IPS DF 6.9 (cell line): ENCODE measurements around the gene SLC16A5.
"Not testable (repeated sequence)": the region's sequence is repeated elsewhere in the genome, so short reads cannot be mapped to it uniquely, and the experiment has no call there.

Experiments used
- DNase-seq: peaks from one replicate; pipeline ENCODE4 v3.0.0-alpha.2; 2013; ENCODE audit warnings: low read depth, low spot score
- H3K27ac ChIP-seq: one replicate; pipeline ENCODE4 v1.5.1; 2013; ENCODE audit warnings: low read length, control low read depth
- H3K27me3 ChIP-seq: 2 replicates; pipeline ENCODE4 v1.6.1; 2013; ENCODE audit warnings: mild to moderate bottlenecking, low read length; ENCODE audit not compliant: control insufficient read depth, insufficient read depth
- H3K36me3 ChIP-seq: 2 replicates; pipeline ENCODE4 v1.6.1; 2013; ENCODE audit warnings: low read length; ENCODE audit not compliant: control insufficient read depth, insufficient read depth
- H3K4me1 ChIP-seq: 2 replicates; pipeline ENCODE4 v1.6.1; 2013; ENCODE audit warnings: low read length; ENCODE audit not compliant: control insufficient read depth, insufficient read depth
- H3K4me3 ChIP-seq: 2 replicates; pipeline ENCODE4 v1.5.1; 2013; ENCODE audit warnings: mild to moderate bottlenecking, low read length
- H3K9me3 ChIP-seq: 2 replicates; pipeline ENCODE4 v1.6.1; 2013; ENCODE audit warnings: low read length, inconsistent platforms; ENCODE audit not compliant: control insufficient read depth, insufficient read depth
- WGBS: extraction: QIAGEN DNeasy Blood & Tissue Kit; methylation state at CpG from one replicate; pipeline ENCODE4 v1.1.7; 2013; ENCODE audit warnings: mixed read lengths, missing lambda C conversion rate; ENCODE audit not compliant: insufficient read length, insufficient coverage; 5-methylcytosine and 5-hydroxymethylcytosine counted together

SLC16A5 gene

GRCh38 chr17:75064040-75064439 is 23.7 kb upstream of the SLC16A5 start:
- Histone ChIP-seq H3K27ac (no peak overlapping the region), H3K27me3 (no peaks in the 10 kb centered on the region), H3K9me3 (no peaks in the 10 kb centered on the region), H3K4me1 (no peaks in the 10 kb centered on the region), H3K4me3 (no peak overlapping the region), H3K36me3 (peaks cover 21% of the 10 kb centered on the region)
- DNase-seq, result no peak
- no CpG with 5 or more reads among the region's 11 CpGs for WGBS

DNA sequence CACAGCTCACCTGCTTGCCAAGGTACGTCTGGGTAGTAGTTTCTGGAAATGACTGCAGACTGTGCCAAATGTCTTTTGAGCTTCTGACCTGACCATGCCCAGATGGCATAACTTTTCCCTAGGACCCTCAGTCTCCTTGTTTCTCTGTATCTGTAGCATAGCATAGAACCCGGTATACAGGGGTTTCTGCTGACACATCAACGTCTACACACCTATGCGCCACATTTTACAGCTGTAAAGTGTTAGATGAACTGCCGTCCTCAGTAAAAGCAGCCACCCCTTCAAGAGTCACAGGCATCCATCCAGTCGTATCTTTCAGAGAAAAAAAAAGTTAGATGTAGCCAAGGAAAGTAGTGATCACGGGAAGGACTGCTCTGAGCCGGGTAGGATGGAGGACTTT is 23.3 kb upstream of the SLC16A5 start:
- Histone ChIP-seq H3K9me3 (no peaks in the 10 kb centered on the region), H3K36me3 (peaks cover 19% of the 10 kb centered on the region), H3K4me1 (no peaks in the 10 kb centered on the region), H3K27ac (no peak overlapping the region), H3K4me3 (no peak overlapping the region), H3K27me3 (no peaks in the 10 kb centered on the region)
- no CpG with 5 or more reads among the region's 8 CpGs for WGBS
- no peak for DNase-seq

DNA sequence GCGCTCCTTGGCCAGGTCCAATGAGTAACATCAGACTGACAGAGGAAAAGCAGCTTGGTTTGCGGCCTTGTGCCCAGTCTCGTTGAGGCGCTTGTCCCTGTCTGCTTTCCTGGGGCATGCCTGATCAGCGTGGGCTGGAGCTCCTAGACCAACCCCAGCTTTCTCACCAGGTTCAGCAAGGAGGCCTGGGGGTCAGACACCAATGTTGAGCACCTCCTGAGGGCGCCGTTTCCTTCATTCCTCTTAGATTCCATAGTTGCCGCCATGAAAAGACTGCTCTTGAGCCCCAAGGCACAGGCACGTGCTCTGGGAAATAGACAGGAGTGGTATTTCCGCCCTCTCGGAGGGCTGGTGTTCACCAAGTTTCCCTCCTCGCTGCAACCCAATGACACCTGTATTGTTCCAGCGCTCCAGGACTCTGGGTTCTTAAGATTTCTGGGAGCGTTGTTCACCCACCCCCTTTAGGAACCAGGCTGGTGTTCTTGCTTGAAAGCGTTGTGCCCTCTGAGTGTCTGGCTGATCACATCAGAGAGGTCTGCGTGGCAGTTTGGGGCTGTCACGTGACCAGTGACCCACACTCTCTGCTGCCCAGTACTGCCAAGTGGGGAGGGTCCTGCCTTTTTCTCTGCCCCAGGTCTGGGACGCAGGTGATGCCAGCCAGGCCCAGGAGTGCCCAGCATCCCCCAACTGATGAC is 22.7 kb upstream of the SLC16A5 start:
- DNase-seq, result no peak
- no peaks in the 10 kb centered on the region for H3K4me1 ChIP-seq
- no CpG with 5 or more reads among the region's 18 CpGs for WGBS
- H3K27me3 ChIP-seq, result no peaks in the 10 kb centered on the region
- H3K27ac ChIP-seq, result no peak overlapping the region
- H3K9me3 ChIP-seq, result no peaks in the 10 kb centered on the region
- H3K36me3 ChIP-seq, result peaks cover 16% of the 10 kb centered on the region
- no peak overlapping the region for H3K4me3 ChIP-seq

- no CpG with 5 or more reads among the region's 6 CpGs for WGBS
- Histone ChIP-seq H3K27ac (no peak overlapping the region), H3K36me3 (peaks cover 12% of the 10 kb centered on the region), H3K27me3 (no peaks in the 10 kb centered on the region), H3K4me1 (no peaks in the 10 kb centered on the region), H3K4me3 (no peak overlapping the region), H3K9me3 (no peaks in the 10 kb centered on the region)
- DNase-seq, result no peak
These were observed 22.1 kb upstream of the SLC16A5 start for GRCh38 chr17:75065562-75066151.

DNA sequence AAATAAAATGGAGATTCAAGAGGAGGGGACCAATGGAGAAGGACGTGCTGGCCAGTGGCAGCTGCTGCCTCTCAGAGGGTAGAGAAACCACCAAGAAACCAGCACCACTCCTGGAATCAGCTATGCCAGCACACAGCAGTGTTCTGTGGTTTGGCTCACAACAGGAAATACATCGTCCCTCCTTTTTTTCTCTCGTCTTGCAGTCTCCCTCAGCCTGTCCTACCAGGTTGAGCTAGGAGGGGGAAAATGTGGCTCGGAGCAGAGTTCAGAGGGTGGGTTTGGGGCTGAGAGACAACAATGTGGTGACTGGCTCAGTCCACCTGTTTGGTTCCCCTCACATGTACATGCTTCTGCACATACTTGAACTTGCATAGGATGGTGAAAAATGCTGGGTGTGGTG is 19.9 kb upstream of the SLC16A5 start:
- Histone ChIP-seq H3K36me3 (peaks cover 8% of the 10 kb centered on the region), H3K9me3 (no peaks in the 10 kb centered on the region), H3K4me1 (no peaks in the 10 kb centered on the region), H3K27me3 (no peaks in the 10 kb centered on the region), H3K27ac (no peak overlapping the region), H3K4me3 (no peak overlapping the region)
- no CpG with 5 or more reads among the region's 4 CpGs for WGBS
- DNase-seq, result no peak

DNA sequence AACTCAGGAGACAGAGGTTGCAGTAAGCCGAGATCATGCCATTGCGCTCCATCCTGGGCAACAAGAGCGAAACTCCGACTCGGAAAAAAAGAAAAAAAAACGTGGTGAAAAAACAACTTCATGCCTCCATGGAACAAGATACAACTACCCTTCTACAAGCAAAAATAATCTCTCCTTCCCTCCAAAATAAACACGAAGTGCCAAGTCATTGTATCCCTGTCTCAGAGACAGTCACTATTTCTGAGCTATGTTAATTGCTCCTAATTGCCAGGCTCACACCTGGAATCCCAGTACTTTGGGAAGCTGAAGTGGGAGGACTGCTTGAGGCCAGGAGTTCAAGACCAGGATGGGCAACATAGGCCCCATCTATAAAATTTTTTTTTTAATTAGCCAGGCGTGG is 19.0 kb upstream of the SLC16A5 start:
- WGBS, result no CpG with 5 or more reads among the region's 8 CpGs
- Histone ChIP-seq H3K27me3 (no peaks in the 10 kb centered on the region), H3K36me3 (no peaks in the 10 kb centered on the region; the same call in 1 of the 2 replicates), H3K4me1 (no peaks in the 10 kb centered on the region), H3K9me3 (no peaks in the 10 kb centered on the region), H3K27ac (no peak overlapping the region), H3K4me3 (no peak overlapping the region)
- no peak for DNase-seq

DNA sequence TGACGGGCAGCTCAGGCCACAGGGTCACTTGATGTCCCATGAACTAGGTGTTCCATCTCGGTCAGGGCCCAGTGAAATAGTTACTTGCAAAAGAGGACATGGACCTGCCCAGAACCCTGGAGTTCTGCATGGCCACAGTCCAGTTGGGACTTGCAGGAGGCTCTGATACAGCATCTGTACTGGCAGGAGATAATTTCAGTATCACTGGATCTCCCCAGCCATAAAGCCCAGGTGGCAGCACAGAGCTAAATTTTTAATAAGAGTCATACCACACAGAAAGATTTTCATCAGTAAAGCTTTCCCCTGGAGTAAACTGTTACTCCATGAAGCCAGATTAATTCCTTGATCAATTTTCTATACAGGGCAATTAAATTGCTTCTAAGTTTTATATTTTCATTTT is 18.0 kb upstream of the SLC16A5 start:
- Histone ChIP-seq H3K4me3 (no peak overlapping the region), H3K4me1 (no peaks in the 10 kb centered on the region), H3K27me3 (no peaks in the 10 kb centered on the region), H3K36me3 (no peaks in the 10 kb centered on the region), H3K9me3 (no peaks in the 10 kb centered on the region), H3K27ac (no peak overlapping the region)
- no CpG with 5 or more reads among the region's 2 CpGs for WGBS
- DNase-seq, result no peak

GRCh38 chr17:75071478-75072271 is 16.1 kb upstream of the SLC16A5 start:
- H3K27me3 ChIP-seq, H3K36me3 ChIP-seq, H3K9me3 ChIP-seq, DNase-seq, H3K4me1 ChIP-seq, H3K4me3 ChIP-seq, H3K27ac ChIP-seq: not testable (repeated sequence)
- WGBS, result no CpG with 5 or more reads among the region's 8 CpGs

DNA sequence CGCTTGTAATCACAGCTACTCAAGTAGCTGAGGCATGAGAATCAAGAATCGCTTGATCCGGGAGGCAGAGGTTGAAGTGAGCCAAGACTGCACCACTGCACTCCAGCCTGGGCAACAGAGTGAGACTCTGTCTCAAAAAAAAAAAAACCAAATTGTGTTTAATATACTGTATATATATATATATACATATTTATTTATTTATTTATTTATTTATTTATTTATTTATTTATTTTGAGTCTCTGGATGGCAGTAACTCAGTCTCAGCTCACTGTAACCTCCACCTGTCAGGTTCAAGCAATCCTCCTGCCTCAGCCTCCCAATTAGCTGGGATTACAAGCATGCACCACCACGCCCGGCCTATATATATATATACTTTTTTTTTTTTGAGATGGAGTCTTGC is 14.8 kb upstream of the SLC16A5 start:
- not testable (repeated sequence) for DNase-seq
- no CpG with 5 or more reads among the region's 5 CpGs for whole genome bisulfite sequencing

GRCh38 chr17:75073618-75074047 is 14.1 kb upstream of the SLC16A5 start:
- Histone ChIP-seq H3K36me3 (no peaks in the 10 kb centered on the region), H3K27me3 (no peaks in the 10 kb centered on the region), H3K9me3 (no peaks in the 10 kb centered on the region), H3K4me1 (peaks cover 3% of the 10 kb centered on the region; the same call in 1 of the 2 replicates), H3K4me3 (no peak overlapping the region), H3K27ac (no peak overlapping the region)
- no peak for DNase-seq
- no CpG with 5 or more reads among the region's 5 CpGs for WGBS

More for the DNA sequence above, 14.8 kb upstream of the SLC16A5 start:
- not testable (repeated sequence) for H3K4me3 ChIP-seq, H3K4me1 ChIP-seq, H3K36me3 ChIP-seq, H3K9me3 ChIP-seq, H3K27me3 ChIP-seq, H3K27ac ChIP-seq
